Fibroblast of skin of left biceps (primary cell): Measurements from ENCODE around the gene OAF.
"Not testable (repeated sequence)": the region's sequence is repeated elsewhere in the genome, so short reads cannot be mapped to it uniquely, and the experiment has no call there.

ENCODE experiments used
- DNase-seq, 2 experiments: peaks; one replicate each; pipeline ENCODE4 v3.0.0-alpha.2; 2013; ENCODE audit warnings: low read depth in 2 of 2

Gene OAF

DNA sequence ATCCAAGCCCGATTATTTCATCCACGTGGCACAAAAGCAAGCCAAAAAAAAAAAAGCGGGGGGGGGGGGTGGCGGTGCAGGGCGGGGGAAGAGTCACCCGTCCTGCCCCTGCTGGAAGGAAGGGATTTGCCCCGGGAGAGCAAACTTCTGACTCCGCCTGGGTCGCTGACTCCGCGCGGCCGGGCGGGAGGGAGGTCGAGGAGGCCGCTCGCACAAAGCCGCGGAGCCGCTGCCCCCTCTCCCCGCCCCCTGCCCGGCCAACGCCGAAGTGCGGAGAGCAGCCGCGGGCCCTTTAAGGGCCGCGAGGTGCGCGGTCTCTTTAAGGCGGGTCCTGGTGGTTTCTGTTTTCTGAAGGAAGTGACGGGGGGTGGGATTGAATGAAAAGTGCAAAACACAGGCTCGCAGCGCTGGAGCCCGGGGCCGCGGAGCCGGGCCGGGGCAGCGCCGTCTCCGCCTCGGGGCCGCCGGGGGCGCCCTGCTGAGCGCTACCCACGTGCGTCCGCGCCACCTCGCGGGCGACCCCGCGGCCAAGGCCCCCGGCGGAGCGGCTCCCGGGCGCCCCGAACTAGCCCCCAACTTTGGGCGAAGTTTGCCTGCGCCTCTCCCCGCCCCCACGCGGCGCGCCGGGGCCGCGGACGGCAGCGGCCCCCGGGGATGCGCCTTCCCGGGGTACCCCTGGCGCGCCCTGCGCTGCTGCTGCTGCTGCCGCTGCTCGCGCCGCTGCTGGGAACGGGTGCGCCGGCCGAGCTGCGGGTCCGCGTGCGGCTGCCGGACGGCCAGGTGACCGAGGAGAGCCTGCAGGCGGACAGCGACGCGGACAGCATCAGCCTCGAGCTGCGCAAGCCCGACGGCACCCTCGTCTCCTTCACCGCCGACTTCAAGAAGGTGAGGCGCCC is at the start of gene OAF:
Gene OAF (plus strand): TSS at position 407 of the 896 bp plus-strand sequence. CDS start 248 bp downstream, at position 655.
- peak; percentile 62 to 66 for DNase-seq

- DNase-seq: no peak
Measured at GRCh38 chr11:120167659-120168058, 43.2 kb upstream of the OAF start.

DNA sequence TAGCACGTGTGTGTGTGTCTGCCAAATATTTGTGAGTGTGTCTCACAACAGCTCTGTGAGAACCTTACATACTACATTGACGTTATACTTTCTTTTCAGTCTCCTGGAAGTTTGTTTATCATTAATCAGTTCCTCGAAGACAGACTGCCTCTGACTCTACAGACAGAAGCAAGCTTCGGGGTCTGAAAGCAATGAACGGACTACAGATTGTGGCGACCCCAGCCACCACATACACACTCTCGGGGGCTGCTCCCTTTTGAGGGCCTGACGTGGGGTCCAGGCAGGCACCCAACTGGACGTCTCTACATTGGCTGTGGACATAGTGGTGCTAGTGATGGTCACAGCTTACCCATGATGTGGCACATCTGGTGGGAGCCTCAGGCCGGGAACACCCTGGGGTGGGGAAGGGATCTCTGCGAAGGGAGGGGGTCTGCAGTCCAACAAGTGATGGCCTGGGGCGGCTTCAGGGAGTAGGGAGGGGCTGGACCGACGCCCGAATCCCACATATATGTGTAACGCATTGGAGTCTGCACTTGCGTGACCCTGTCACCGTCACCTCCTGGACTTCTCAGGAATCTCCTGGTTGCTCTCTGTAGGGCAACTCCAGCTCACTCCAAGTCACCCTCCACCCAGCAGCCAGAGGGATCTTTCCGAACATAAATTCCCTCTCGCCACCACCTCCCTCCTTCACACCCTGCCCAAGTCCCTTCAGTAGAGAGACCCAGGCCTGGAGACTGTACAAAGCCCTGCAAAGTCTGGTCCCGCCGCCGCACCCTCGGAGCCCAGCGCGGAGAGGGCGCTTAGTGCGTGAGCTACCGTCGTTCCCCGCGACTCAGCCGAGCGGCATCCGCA is 42.5 kb upstream of the OAF start:
- no peak for DNase-seq

- DNase-seq: no peak
Measured at GRCh38 chr11:120168960-120169681, 41.7 kb upstream of the OAF start.

GRCh38 chr11:120169981-120170698 is 40.7 kb upstream of the OAF start:
- DNase-seq: no peak

DNA sequence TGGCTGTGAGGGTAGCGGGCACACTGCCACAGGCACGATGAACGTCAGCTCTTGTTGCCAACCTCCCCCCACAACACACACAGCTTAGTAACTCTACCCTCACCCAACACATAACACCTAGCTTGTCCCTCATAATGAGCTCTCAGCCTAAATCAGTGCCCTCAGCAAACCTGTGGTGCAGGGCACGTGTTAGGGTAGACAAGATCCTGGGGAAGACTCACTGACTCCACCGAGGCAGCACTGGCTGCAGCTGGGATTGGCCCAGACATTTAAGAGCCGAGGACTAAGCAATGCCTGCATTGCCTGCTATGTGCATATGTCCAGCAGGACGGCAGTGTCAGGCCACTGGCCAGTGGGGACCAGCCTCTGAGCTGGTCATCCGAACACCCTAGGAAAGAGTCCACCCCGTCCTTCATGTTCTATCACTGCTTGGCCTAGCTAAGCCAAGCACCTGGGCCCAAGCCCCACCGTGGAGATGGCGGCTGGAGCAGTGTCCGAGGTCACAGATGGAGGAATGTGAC is 40.0 kb upstream of the OAF start:
- no peak for DNase-seq

DNA sequence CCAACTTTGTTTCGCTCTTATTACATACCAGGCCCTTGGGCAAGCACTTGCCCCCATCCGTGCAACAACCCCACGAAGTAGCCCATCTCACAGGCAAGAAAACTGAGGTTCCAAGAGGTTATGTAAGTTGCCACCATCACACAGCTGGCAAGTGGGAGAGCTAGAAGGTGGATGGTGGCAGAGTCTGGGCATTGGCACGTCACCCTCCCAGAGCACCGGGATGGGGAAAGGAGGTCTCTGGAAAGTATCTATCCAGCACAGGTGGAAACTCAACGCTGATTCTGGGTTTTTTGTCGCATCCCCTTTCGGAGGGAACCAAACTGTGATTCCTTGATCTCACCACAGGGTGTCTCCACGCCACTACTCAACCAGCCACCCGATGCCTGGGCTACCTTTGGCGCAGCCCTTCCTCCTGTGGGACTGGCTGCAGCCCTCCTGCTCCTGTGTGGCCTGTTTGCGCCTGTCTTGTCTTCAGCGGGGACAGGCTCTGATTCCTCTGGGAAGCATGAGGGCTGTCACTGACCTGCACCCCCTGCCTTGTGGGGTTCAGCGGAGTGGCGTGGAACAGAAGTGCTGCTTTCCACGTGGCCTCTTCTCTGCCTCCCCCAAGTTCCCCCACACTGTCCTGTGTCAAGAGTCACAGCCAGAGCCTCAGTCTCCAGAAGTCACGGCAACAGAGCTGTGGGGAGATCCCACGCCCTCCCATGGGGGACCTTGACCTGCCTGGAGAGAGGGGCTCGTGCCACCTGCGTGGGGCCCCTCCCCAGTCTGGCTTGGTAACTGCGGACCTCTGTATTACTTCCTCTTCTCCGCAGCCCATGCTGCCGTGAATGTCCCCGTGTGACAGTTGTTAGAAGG is 38.5 kb upstream of the OAF start:
- no peak for DNase-seq

DNA sequence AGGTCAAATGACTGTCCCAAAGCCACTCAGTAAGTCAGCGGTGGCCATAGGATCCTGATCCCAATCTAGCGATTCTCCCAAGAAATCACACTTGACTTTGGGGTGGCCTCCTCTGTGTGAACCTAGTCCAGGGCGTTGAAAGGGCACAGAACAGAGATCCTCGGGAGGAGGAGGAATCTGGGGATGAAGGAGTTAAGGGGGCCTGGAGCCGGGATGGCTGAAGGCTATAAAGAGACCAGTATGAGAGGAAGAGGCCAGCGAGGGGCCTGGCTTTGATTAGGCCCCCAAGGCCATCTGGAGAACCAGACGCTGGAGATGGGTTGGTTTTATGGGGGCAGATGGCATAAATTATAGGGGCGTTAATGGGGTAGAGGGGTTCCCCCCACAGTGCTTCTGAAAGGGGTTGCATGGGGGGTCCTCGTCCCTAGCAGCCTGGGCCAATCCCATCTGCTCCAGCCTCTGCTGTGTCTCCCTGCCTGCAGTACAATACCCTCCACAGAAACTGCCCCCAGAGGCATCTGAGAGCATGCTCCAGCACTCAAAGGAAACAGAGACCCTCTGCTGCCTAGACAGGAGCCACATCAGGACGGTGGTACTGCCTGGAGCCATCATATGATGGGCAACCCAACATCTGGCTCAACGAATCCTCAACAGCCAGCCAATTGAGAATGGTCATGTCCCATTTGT is 37.7 kb upstream of the OAF start:
- no peak for DNase-seq

DNA sequence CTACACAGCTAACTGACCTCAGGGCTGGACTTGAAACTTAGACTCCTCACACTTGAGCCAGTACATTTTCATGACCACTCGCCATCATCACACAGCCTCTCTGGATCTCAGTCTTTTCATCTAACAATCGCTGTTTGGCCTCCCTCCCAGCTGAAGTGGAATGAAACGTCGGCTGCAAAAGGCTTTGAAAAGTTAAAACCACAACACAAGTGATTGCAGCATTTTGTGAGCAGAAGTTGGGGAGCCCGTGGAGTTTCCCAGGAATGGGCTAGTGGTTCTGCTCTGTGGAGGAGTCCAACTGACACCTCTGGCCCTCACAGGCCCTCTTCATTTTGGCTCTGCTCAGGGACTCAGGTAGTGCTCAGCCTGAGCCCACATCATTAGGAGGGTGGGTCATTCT is 37.0 kb upstream of the OAF start:
- no peak for DNase-seq

DNA sequence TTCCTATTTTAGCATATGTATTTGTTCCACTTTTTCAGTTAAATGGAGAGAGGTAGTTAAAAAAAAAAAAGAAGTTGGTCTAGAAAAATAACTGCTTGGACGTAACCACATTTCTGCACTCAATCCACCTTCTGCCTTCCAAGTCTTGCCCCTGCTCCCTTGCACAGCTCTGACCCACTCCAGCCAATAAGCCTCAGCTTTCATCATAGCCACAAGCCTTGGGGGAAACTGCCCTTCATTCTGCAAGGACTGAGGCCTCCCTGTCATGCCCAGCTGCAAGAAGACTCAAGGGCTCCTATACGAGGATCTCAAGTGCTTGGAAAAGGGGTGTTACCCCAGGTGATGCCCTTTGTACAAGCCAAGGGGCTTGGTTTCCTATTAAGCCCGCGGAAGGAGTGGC is 36.0 kb upstream of the OAF start:
- DNase-seq: no peak

DNA sequence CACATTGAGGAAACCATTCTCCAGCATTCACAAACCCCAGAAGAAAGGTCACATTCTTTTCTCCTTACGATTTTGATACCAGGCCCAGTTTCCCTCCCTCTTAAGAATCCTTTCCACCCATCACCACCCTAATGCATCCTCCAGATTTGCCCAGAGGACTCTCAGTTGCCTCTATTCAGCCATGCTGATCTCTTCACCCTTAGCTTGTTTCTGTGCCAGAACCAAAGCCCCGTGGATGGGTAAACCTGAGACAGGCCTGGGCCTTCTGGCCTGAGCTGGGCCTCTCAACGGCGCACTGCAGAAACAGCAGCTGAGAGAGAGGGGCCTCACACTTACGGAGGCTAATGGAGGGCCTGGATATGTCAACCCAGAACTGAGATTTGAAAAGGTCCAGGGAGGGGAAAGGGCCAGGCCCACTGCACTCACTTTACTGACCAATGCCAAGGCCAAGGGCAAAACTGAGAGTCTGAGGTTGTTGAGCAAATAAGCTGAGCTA is 32.2 kb upstream of the OAF start:
- no peak for DNase-seq

- no peak for DNase-seq
Measured at GRCh38 chr11:120179057-120179672, 31.7 kb upstream of the OAF start.

GRCh38 chr11:120180063-120180462 is 30.8 kb upstream of the OAF start:
- DNase-seq: not testable (repeated sequence)

GRCh38 chr11:120180551-120181232 is 30.1 kb upstream of the OAF start:
- no peak for DNase-seq

GRCh38 chr11:120181376-120181975 is 29.4 kb upstream of the OAF start:
- DNase-seq: no peak

GRCh38 chr11:120182372-120182771 is 28.5 kb upstream of the OAF start:
- DNase-seq: no peak

DNA sequence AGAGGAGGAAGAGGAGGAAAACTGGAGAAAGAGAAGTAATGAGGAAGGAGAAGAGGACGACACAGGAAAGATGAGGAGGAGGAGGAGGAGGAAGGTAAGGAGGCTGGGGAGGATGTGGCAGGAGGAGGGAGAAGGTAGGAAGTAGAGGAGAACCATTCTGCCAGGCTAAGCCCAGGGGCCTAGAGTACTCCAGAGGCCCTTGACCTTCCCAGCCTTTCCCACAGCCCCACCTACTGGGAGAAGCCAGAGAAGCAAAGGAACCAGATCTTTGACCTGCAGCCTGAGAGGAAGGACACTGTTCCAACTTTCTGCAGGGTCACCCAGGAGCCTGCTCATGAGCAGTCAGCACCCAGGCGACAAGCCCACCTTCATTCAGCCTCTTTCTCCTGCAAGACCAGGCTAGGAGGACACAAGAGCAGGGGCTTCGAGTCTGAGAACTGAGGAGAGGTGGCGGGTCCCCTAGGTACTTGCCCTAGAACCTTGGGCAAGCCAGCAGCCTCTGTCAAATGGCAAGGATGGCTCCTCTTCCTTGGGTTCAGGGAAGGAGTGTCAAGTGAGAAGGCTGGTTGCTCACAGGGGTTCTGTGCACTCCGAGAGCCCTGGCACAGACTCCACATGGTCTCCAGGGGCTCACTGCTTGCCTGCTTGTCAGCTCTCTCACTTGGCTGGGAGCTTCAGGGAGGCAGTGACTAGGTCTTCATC is 27.9 kb upstream of the OAF start:
- DNase-seq: no peak
